Measurements from ENCODE around the gene SLC11A2.

- TF ChIP-seq POLR2A (IDR thresholded peaks at IDR 0.05), result peak; percentile 50 to 56
- TF ChIP-seq, protein P1, sequence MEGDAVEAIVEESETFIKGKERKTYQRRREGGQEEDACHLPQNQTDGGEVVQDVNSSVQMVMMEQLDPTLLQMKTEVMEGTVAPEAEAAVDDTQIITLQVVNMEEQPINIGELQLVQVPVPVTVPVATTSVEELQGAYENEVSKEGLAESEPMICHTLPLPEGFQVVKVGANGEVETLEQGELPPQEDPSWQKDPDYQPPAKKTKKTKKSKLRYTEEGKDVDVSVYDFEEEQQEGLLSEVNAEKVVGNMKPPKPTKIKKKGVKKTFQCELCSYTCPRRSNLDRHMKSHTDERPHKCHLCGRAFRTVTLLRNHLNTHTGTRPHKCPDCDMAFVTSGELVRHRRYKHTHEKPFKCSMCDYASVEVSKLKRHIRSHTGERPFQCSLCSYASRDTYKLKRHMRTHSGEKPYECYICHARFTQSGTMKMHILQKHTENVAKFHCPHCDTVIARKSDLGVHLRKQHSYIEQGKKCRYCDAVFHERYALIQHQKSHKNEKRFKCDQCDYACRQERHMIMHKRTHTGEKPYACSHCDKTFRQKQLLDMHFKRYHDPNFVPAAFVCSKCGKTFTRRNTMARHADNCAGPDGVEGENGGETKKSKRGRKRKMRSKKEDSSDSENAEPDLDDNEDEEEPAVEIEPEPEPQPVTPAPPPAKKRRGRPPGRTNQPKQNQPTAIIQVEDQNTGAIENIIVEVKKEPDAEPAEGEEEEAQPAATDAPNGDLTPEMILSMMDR (IDR thresholded peaks at IDR 0.05), result peak; percentile 80 to 89 (median 87)
Measured at GRCh38 chr12:51047655-51048540, 21.7 kb upstream of the SLC11A2 start, which contains the start of gene LETMD1.

Data from sigmoid colon (tissue), 3 donors.